ENCODE results near the gene SPRR4.

GRCh38 chr1:152953761-152954160 is 16.7 kb upstream of the SPRR4 start:
- TF ChIP-seq CTCF (IDR thresholded peaks at IDR 0.05) (no peak), POLR2A (IDR thresholded peaks at IDR 0.05) (no peak)

All from gastroesophageal sphincter (tissue), 3 donors.